Sigmoid colon (tissue), 7 donors: ENCODE measurements around the gene GLRA1. TPM values are rescaled to one million over a fixed set of nuclear protein-coding genes. Genes with fewer than 3 reads are reported as not detected.
"Not testable (repeated sequence)": the region's sequence is repeated elsewhere in the genome, so short reads cannot be mapped to it uniquely, and the experiment has no call there.

Source experiments
- DNase-seq: peaks from one replicate; pipeline ENCODE4 v3.0.0-alpha.2; 2019
- H3K27ac ChIP-seq, 4 donors: fragments of 200-600 bp; sonication (generic); one replicate each; pipeline ENCODE4 v1.5.1; 2016 to 2019; ENCODE audit warnings: mild to moderate bottlenecking in 1 of 4
- H3K27me3 ChIP-seq, 3 donors: fragments of 200-600 bp; sonication (generic); one replicate each; pipeline ENCODE4 v1.5.1; 2019; ENCODE audit warnings: mild to moderate bottlenecking in 1 of 3
- H3K36me3 ChIP-seq, 4 donors: fragments of 200-600 bp; sonication (generic); one replicate each; pipeline ENCODE4 v1.5.1; 2016 to 2019
- H3K4me1 ChIP-seq, 4 donors: fragments of 200-600 bp; sonication (generic); one replicate each; pipeline ENCODE4 v1.5.1; 2017 to 2019
- H3K4me3 ChIP-seq, 4 donors: fragments of 200-600 bp; sonication (generic); one replicate each; pipeline ENCODE4 v1.5.1; 2017 to 2019; ENCODE audit warnings: mild to moderate bottlenecking in 2 of 4, moderate library complexity in 1 of 4
- H3K9me3 ChIP-seq, 4 donors: fragments of 200-600 bp in 3 of 4; sonication (generic) in 3 of 4; one replicate each; pipeline versions ENCODE4 v1.5.1 to v1.6.1; 2013 to 2019
- EP300 ChIP-seq, 4 donors: sonication (generic); formaldehyde crosslinking; IDR thresholded peaks; one replicate each; pipeline ENCODE4 v1.6.1; 2017; ENCODE audit warnings: antibody characterized with exemption in 4 of 4
- POLR2A ChIP-seq, 2 donors: fragments of 450-650 bp; IDR thresholded peaks; one replicate each; pipeline ENCODE4 v1.6.1; 2016; ENCODE audit warnings: antibody characterized with exemption in 2 of 2, mild to moderate bottlenecking in 2 of 2, moderate library complexity in 2 of 2
- POLR2AphosphoS5 ChIP-seq, 4 donors: sonication (generic); formaldehyde crosslinking; IDR thresholded peaks; one replicate each; pipeline ENCODE4 v1.6.1; 2017; ENCODE audit warnings: antibody characterized with exemption in 4 of 4
- WGBS, 2 donors: extraction: QIAGEN DNeasy Blood & Tissue Kit; methylation state at CpG; one replicate each; pipeline ENCODE4 v1.1.7; 2013; 5-methylcytosine and 5-hydroxymethylcytosine counted together
- intact Hi-C: fragments of 100-400 bp; cut with DNase I; formaldehyde crosslinking; loops from one replicate; pipeline ENCODE4 v1.15.1; 2023
- polyA plus RNA-seq, 3 donors: library from polyadenylated mRNA; stranded (reverse); fragments of 200-250 nt; gene quantifications; one replicate each; pipeline ENCODE4 v1.2.3, GENCODE V29; 2013
- total RNA-seq, 4 donors: library from RNA; depleted of rRNA; stranded (reverse); fragments of >200 nt; gene quantifications; one replicate each; pipeline ENCODE4 v1.1.0, GENCODE V29; 2016
- TF ChIP-seq, protein P1 (sequence below), 4 experiments: fragments of 450-650 bp in 3 of 4; fragments of 200-600 bp in 1 of 4; IDR thresholded peaks; one replicate each; pipeline ENCODE4 v1.5.1; 2016 to 2019; ENCODE audit warnings: antibody characterized with exemption in 4 of 4, mild to moderate bottlenecking in 3 of 4, moderate library complexity in 2 of 4
- donor health status: healthy with polysubstance abuse.
- donor health status: Bipolar disorder and iron deficiency.
- donor health status: healthy.

The GLRA1 gene
- total and polyA plus RNA-seq, 7 donors, result not detected

DNA sequence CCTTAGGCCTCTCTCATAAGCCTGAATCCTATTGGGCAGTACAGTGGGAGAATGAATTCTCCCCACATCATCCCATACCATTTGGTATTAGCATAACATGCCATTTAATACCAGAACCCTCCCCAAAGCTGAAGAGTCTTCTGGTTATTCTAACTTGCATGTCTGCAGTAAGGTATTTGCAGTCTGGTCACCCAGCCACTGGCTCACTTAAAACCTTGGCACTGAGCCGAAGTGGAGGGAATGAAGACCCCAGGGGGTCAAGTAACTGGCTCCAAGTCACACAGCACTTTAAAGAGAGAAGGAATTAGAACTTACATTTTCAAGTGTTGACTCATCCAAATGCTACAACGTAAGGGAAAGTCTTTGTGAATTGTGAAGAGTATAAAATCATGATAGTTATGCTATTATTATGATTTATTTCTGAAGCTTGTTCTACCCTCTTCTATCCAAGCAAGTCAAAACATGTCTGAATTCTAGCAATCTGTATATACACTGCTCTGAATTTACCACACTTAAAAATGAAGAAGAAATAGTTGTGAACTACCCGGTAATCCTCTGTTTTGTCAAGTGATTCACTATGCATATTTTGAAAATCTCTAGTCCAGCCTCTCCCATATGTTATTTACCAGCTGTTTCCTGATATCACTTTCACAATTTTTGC lies 28.5 kb downstream of the GLRA1 start:
- WGBS, 2 donors, result 44 to 57% methylated on average over 3 of the region's 3 CpGs
- peaks cover 0 to 23% (median 20%) of the 10 kb centered on the region in 4 donors for H3K4me1 ChIP-seq
- no peaks in the 10 kb centered on the region for H3K36me3 ChIP-seq
- H3K27me3 ChIP-seq, result no peaks in the 10 kb centered on the region
- H3K4me3 ChIP-seq, result no peak overlapping the region
- H3K9me3 ChIP-seq, result no peaks in the 10 kb centered on the region
- TF ChIP-seq POLR2A (IDR thresholded peaks at IDR 0.05), result no peak
- TF ChIP-seq, protein P1, sequence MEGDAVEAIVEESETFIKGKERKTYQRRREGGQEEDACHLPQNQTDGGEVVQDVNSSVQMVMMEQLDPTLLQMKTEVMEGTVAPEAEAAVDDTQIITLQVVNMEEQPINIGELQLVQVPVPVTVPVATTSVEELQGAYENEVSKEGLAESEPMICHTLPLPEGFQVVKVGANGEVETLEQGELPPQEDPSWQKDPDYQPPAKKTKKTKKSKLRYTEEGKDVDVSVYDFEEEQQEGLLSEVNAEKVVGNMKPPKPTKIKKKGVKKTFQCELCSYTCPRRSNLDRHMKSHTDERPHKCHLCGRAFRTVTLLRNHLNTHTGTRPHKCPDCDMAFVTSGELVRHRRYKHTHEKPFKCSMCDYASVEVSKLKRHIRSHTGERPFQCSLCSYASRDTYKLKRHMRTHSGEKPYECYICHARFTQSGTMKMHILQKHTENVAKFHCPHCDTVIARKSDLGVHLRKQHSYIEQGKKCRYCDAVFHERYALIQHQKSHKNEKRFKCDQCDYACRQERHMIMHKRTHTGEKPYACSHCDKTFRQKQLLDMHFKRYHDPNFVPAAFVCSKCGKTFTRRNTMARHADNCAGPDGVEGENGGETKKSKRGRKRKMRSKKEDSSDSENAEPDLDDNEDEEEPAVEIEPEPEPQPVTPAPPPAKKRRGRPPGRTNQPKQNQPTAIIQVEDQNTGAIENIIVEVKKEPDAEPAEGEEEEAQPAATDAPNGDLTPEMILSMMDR (IDR thresholded peaks at IDR 0.05), result no peak
- no peak for TF ChIP-seq POLR2AphosphoS5 (IDR thresholded peaks at IDR 0.05)
- TF ChIP-seq EP300 (IDR thresholded peaks at IDR 0.05), result no peak
- intact Hi-C loops, result no loop called here
- DNase-seq, result no peak
- H3K27ac ChIP-seq, result peak overlapping the region in 1 of 4 donors; percentile 18

DNA sequence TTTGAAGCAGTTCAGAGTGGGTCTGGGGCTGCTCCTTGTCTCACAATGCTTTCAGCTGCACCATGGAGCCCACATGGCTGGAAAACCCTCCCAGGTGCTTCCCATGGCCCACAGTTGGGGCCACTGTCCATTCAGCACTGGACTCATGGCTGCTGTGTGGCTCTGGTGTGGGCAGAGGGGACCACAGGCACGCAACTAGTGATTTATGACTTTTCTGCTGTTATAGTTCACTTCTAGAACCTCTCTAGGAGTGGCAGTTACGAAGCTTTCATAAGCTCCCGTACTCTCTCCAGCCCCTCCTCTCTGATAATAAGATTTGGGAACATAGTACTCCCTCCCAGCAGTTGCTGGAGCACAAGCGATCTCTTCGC lies 29.0 kb downstream of the GLRA1 start:
- TF ChIP-seq EP300 (IDR thresholded peaks at IDR 0.05) (no peak), POLR2AphosphoS5 (IDR thresholded peaks at IDR 0.05) (no peak), POLR2A (IDR thresholded peaks at IDR 0.05) (no peak)
- TF ChIP-seq, protein P1 (IDR thresholded peaks at IDR 0.05), result no peak
- intact Hi-C loops, result no loop called here
- H3K4me1 ChIP-seq, result peaks cover 0 to 18% (median 15%) of the 10 kb centered on the region in 4 donors
- no peaks in the 10 kb centered on the region for H3K9me3 ChIP-seq
- H3K4me3 ChIP-seq, result no peak overlapping the region
- peak overlapping the region in 1 of 4 donors; percentile 18 for H3K27ac ChIP-seq
- DNase-seq, result no peak
- no peaks in the 10 kb centered on the region for H3K36me3 ChIP-seq
- WGBS, 2 donors, result 58 to 69% methylated on average over 5 of the region's 5 CpGs
- no peaks in the 10 kb centered on the region for H3K27me3 ChIP-seq

DNA sequence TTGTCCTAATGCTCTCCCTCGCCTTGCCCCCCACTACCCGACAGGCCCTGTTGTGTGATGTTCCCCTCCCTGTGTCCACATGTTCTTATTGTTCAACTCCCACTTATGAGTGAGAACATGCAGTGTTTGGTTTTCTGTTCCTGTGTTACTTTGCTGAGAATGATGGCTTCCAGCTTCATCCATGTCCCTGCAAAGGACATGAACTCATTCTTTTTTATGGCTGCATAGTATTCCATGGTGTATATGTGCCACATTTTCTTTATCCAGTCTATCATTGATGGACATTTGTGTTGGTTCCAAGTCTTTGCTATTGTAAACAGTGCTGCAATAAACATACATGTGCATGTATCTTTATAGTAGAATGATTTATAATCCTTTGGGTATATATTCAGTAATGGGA lies 31.2 kb downstream of the GLRA1 start:
- H3K9me3 ChIP-seq, H3K27ac ChIP-seq, H3K36me3 ChIP-seq, H3K4me3 ChIP-seq, DNase-seq, intact Hi-C loops, H3K27me3 ChIP-seq: not testable (repeated sequence)
- H3K4me1 ChIP-seq, result peaks cover 0 to 17% (median 12%) of the 10 kb centered on the region in 4 donors
- WGBS, 2 donors, result 94 to 95% methylated on average over 2 of the region's 2 CpGs

DNA sequence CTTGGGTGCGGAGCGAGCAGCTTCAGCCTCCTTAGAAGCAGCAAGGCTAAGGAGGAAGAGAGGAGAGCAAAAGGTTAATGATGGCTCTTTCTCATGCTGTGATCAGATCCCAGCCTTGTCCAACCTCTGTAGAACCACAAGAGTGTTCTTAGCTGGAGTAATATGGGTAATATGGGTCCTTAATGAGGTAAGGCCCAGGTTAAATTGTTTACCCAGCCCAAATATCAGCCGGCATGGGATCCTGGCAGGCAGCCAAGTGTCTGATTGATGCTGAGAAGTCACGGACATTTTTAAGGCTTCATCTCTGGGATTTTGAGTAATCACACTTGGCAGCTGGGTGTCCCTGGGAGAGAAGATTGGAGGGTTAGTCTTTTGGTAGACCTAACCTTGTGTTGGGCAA lies 32.3 kb downstream of the GLRA1 start:
- TF ChIP-seq POLR2A (IDR thresholded peaks at IDR 0.05) (no peak), POLR2AphosphoS5 (IDR thresholded peaks at IDR 0.05) (no peak), EP300 (IDR thresholded peaks at IDR 0.05) (no peak)
- TF ChIP-seq, protein P1 (IDR thresholded peaks at IDR 0.05), result no peak
- Histone ChIP-seq H3K4me1 (peaks cover 0 to 17% (median 12%) of the 10 kb centered on the region in 4 donors), H3K27me3 (no peaks in the 10 kb centered on the region), H3K27ac (no peak overlapping the region), H3K4me3 (no peak overlapping the region), H3K9me3 (no peaks in the 10 kb centered on the region), H3K36me3 (no peaks in the 10 kb centered on the region)
- 56 to 76% methylated on average over 4 of the region's 4 CpGs for WGBS, 2 donors
- DNase-seq, result no peak
- intact Hi-C loops, result no loop called here

DNA sequence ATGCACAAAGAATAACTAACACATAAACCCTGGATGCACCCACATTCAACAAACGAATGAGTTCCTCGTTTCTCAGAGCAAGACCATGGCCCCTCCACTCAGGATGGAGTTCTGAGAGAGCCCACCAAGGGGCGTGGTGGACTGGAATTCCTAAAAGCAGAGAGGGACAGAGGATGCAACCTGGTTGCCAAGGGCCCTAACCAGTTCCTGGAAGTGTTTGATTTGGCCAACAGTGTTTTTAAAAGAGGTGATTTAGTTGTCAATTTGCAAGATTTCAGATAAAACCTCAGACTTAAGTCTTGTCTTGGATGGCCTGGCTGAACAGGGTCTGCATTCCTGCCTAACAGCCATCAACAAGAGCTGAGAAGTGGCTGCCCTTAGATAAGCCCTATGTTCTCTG lies 34.4 kb downstream of the GLRA1 start:
- WGBS, 2 donors, result 49 to 50% methylated on average over 3 of the region's 3 CpGs

More for the DNA sequence above, 34.4 kb downstream of the GLRA1 start:
- no peaks in the 10 kb centered on the region for H3K9me3 ChIP-seq
- no peaks in the 10 kb centered on the region for H3K27me3 ChIP-seq
- intact Hi-C loops, result no loop called here
- no peak for DNase-seq
- no peaks in the 10 kb centered on the region for H3K36me3 ChIP-seq
- no peak for TF ChIP-seq EP300 (IDR thresholded peaks at IDR 0.05)
- TF ChIP-seq, protein P1 (IDR thresholded peaks at IDR 0.05), result no peak
- no peak for TF ChIP-seq POLR2AphosphoS5 (IDR thresholded peaks at IDR 0.05)
- TF ChIP-seq POLR2A (IDR thresholded peaks at IDR 0.05), result no peak
- H3K27ac ChIP-seq, result no peak overlapping the region
- H3K4me1 ChIP-seq, result no peaks in the 10 kb centered on the region
- no peak overlapping the region for H3K4me3 ChIP-seq
